ENCODE results near the gene RPH3AL.

- no peak for TF ChIP-seq CTCF (IDR thresholded peaks at IDR 0.05)
- no peak for TF ChIP-seq ZFX (IDR thresholded peaks at IDR 0.05; ENCODE audit: borderline replicate concordance)
Measured at GRCh38 chr17:230395-230770, 122.2 kb downstream of the RPH3AL start.

All from 22Rv1 (cell line).